Colonic mucosa (tissue), 4 donors: ENCODE measurements around the gene BFAR. TPM values are rescaled to one million over a fixed set of nuclear protein-coding genes. Genes with fewer than 3 reads are reported as not detected.
"Not testable (repeated sequence)": the region's sequence is repeated elsewhere in the genome, so short reads cannot be mapped to it uniquely, and the experiment has no call there.

Source experiments
- DNase-seq: peaks from one replicate; pipeline ENCODE4 v3.0.0-alpha.2; 2020
- H3K27ac ChIP-seq: fragments of 200-600 bp; one replicate; pipeline ENCODE4 v1.8.0; 2021
- H3K27me3 ChIP-seq: fragments of 200-600 bp; one replicate; pipeline ENCODE4 v1.8.0; 2021
- H3K36me3 ChIP-seq: fragments of 200-600 bp; one replicate; pipeline ENCODE4 v1.8.0; 2021
- H3K4me1 ChIP-seq: fragments of 200-600 bp; one replicate; pipeline ENCODE4 v1.8.0; 2021; ENCODE audit warnings: mild to moderate bottlenecking
- H3K4me3 ChIP-seq: fragments of 200-600 bp; one replicate; pipeline ENCODE4 v1.8.0; 2021
- H3K9ac ChIP-seq, 2 donors: one replicate each; pipeline ENCODE4 v1.7.0; 2013; ENCODE audit warnings: control low read depth in 2 of 2, low read depth in 2 of 2, low read length in 2 of 2
- H3K9me3 ChIP-seq: fragments of 200-600 bp; one replicate; pipeline ENCODE4 v1.8.0; 2021
- intact Hi-C: fragments of 100-400 bp; cut with DNase I; formaldehyde crosslinking; loops from one replicate; pipeline ENCODE4 v1.14.1; 2022
- total RNA-seq, 2 donors: library from RNA; stranded (reverse); fragmentation: NEBNext Ultra II Directional in 1 of 2; extraction: Animal tissue kit (Norgen Biotek cat#: 25700) in 1 of 2; gene quantifications; one replicate each; pipeline ENCODE4 v1.2.1, GENCODE V29; 2021
- donor health status: healthy.
- donor health status: DM: no; HTN: no; CAD: no.
- donor health status: DM: no; HTN: no; CAD: no.

The BFAR gene
- total RNA-seq, 2 donors from 2014 or later, result 37.3 to 72.2 TPM

- H3K9ac ChIP-seq, H3K4me3 ChIP-seq, H3K27ac ChIP-seq, H3K9me3 ChIP-seq, H3K4me1 ChIP-seq, H3K27me3 ChIP-seq, H3K36me3 ChIP-seq, DNase-seq, intact Hi-C loops: not testable (repeated sequence)
These were observed 69.1 kb downstream of the BFAR start for GRCh38 chr16:14701859-14702258.

GRCh38 chr16:14702672-14703071 is 69.9 kb downstream of the BFAR start:
- H3K4me1 ChIP-seq, H3K36me3 ChIP-seq, H3K9ac ChIP-seq, H3K9me3 ChIP-seq, H3K4me3 ChIP-seq, intact Hi-C loops, DNase-seq, H3K27ac ChIP-seq, H3K27me3 ChIP-seq: not testable (repeated sequence)

GRCh38 chr16:14703156-14704011 is 70.6 kb downstream of the BFAR start, which contains the start of gene NPIPA3:
Gene NPIPA3, plus strand, starts transcription at chr16:14703411. Its CDS starts 5,533 bp downstream, at chr16:14708944.
- H3K9me3 ChIP-seq, H3K27ac ChIP-seq, H3K4me3 ChIP-seq, H3K27me3 ChIP-seq, H3K36me3 ChIP-seq, H3K9ac ChIP-seq, intact Hi-C loops, H3K4me1 ChIP-seq, DNase-seq: not testable (repeated sequence)

Other genes starting within 250 kb of the BFAR start
- 10 to 100 TPM; 24.2 to 25.6 TPM for gene PARN, start 2.7 kb upstream of the BFAR start, total RNA-seq
- gene PLA2G10, start 61.4 kb downstream of the BFAR start, total RNA-seq, result 10 to 100 TPM; 30.5 to 33.0 TPM
- gene NPIPA3, start 70.5 kb downstream of the BFAR start, total RNA-seq, result 1 to 10 TPM in 1 of 2 donors, under 1 TPM in 1; 0.49 to 2.3 TPM
- 1 to 10 TPM; 1.4 to 6.6 TPM for gene NPIPA2, start 109.6 kb downstream of the BFAR start, total RNA-seq
- 10 to 100 TPM; 70.7 to 93.1 TPM for gene NOMO1, start 200.8 kb downstream of the BFAR start, total RNA-seq